Keratinocyte (primary cell): ENCODE measurements around the gene TP63. TPM values are rescaled to one million over a fixed set of nuclear protein-coding genes. Genes with fewer than 3 reads are reported as not detected.

ENCODE experiments used
- DNase-seq: peaks from one replicate; pipeline ENCODE4 v3.0.0-alpha.2; 2011; ENCODE audit warnings: low read depth, missing footprints, low spot score
- FAIRE-seq: peaks from 2 replicates; lab custom pipeline; 2011; peaks lifted over from hg19 to GRCh38; lab: Jason Lieb, UNC
- H2AFZ ChIP-seq: 2 replicates; pipeline ENCODE4 v1.6.0; 2012; ENCODE audit warnings: low read length, control low read depth, inconsistent platforms; ENCODE audit not compliant: control insufficient read depth
- H3K27ac ChIP-seq: 2 replicates; pipeline ENCODE4 v1.5.1; 2011; ENCODE audit warnings: low read length; ENCODE audit not compliant: control insufficient read depth, insufficient read depth
- H3K27me3 ChIP-seq: 3 replicates; pipeline ENCODE4 v1.6.0; 2011; ENCODE audit warnings: low read length; ENCODE audit not compliant: control insufficient read depth, insufficient read depth; ENCODE audit errors: extremely low read depth
- H3K36me3 ChIP-seq, 2 experiments: 2 replicates in 1 of 2; 3 replicates in 1 of 2; pipeline ENCODE4 v1.5.1; 2011; ENCODE audit warnings: low read length in 2 of 2, mild to moderate bottlenecking in 1 of 2; ENCODE audit not compliant: control insufficient read depth in 2 of 2, insufficient read depth in 2 of 2; ENCODE audit errors: extremely low read depth in 1 of 2
- H3K4me1 ChIP-seq: 3 replicates; pipeline ENCODE4 v1.5.1; 2011; ENCODE audit warnings: low read length; ENCODE audit not compliant: control insufficient read depth, insufficient read depth; ENCODE audit errors: extremely low read depth
- H3K4me2 ChIP-seq: 3 replicates; pipeline ENCODE4 v1.6.0; 2011; ENCODE audit warnings: low read depth, low read length; ENCODE audit not compliant: control insufficient read depth, insufficient read depth; ENCODE audit errors: extremely low read depth
- H3K4me3 ChIP-seq, 3 experiments: fragments of 200-600 bp in 1 of 3; sonication (generic) in 1 of 3; 2 replicates in 2 of 3; 3 replicates in 1 of 3; pipeline ENCODE4 v1.5.1; 2011 to 2016; ENCODE audit warnings: low read length in 3 of 3, mild to moderate bottlenecking in 3 of 3, control low read depth in 2 of 3, inconsistent platforms in 1 of 3, low read depth in 1 of 3, mixed read lengths in 1 of 3, mixed run types in 1 of 3, moderate library complexity in 1 of 3; ENCODE audit not compliant: control insufficient read depth in 2 of 3, insufficient read depth in 2 of 3; ENCODE audit errors: extremely low read depth in 1 of 3
- H3K79me2 ChIP-seq: 2 replicates; pipeline ENCODE4 v1.6.0; 2012; ENCODE audit warnings: low read length; ENCODE audit not compliant: control insufficient read depth, insufficient read depth
- H3K9ac ChIP-seq: 3 replicates; pipeline ENCODE4 v1.6.0; 2011; ENCODE audit warnings: low read length; ENCODE audit not compliant: control insufficient read depth, insufficient read depth; ENCODE audit errors: extremely low read depth
- H3K9me1 ChIP-seq: 3 replicates; pipeline ENCODE4 v1.6.0; 2011; ENCODE audit warnings: low read length; ENCODE audit not compliant: control insufficient read depth, insufficient read depth; ENCODE audit errors: extremely low read depth
- H3K9me3 ChIP-seq: 2 replicates; pipeline ENCODE4 v1.5.1; 2012; ENCODE audit warnings: low read depth, low read length; ENCODE audit not compliant: control insufficient read depth
- H4K20me1 ChIP-seq: 3 replicates; pipeline ENCODE4 v1.6.0; 2011; ENCODE audit warnings: low read length; ENCODE audit not compliant: control insufficient read depth, insufficient read depth; ENCODE audit errors: extremely low read depth
- CTCF ChIP-seq, 3 experiments: IDR thresholded peaks in 1 of 3; conservative IDR thresholded peaks in 1 of 3; optimal IDR thresholded peaks in 1 of 3; 2 replicates in 2 of 3; 3 replicates in 1 of 3; pipeline versions ENCODE3 to v1.5.1; 2011; ENCODE audit warnings: low read length in 3 of 3, mild to moderate bottlenecking in 3 of 3, moderate library complexity in 2 of 3, control low read depth in 1 of 3, inconsistent platforms in 1 of 3; ENCODE audit not compliant: insufficient read depth in 2 of 3; ENCODE audit errors: extremely low read depth in 1 of 3
- EZH2 ChIP-seq: IDR thresholded peaks from one replicate; pipeline ENCODE4 v1.6.1; 2012; ENCODE audit warnings: inconsistent platforms, mild to moderate bottlenecking, low read length, moderate library complexity
- dilution Hi-C: fragments of 300-500 bp; cut with MboI; formaldehyde crosslinking; loops from one replicate; pipeline ENCODE4 v1.7.0; 2020; ENCODE audit warnings: low sequenced_read_pairs; ENCODE audit not compliant: extremely low pct_ligation_motif_present
- polyA plus RNA-seq, 5 experiments: library from polyadenylated mRNA; depleted of rRNA in 3 of 5; stranded (reverse) in 3 of 5; stranded (forward) in 1 of 5; unstranded in 1 of 5; fragments of >200 nt; gene quantifications; 1 replicate in 1 of 5; 2 replicates in 3 of 5; 3 replicates in 1 of 5; pipeline versions ENCODE4 v1.2.1 to v1.2.3, GENCODE V29; 2011 to 2012; ENCODE audit warnings: missing spikeins in 2 of 5, low read depth in 1 of 5, low replicate concordance in 1 of 5

The TP63 gene
- polyA plus RNA-seq, 1 donor (not counting 4 experiments of a cell fraction or from before 2014, with no cell fraction given) = 214 TPM

- no peaks in the 10 kb centered on the region for H3K27me3 ChIP-seq
- DNase-seq (no peak), FAIRE-seq (no peak)
- no peak for TF ChIP-seq CTCF (optimal IDR thresholded peaks at IDR 0.05 in 1 of 3, IDR thresholded peaks at IDR 0.05 in 1 of 3, conservative IDR thresholded peaks at IDR 0.05 in 1 of 3; ENCODE audit: extremely low read depth in 1 of 3, insufficient read depth in 2 of 3, low read length in 3 of 3)
- TF ChIP-seq EZH2 = no peak
- peak overlapping the region in 1 of 3 experiments; percentile 3 for H3K4me3 ChIP-seq
- H3K9me3 ChIP-seq = no peaks in the 10 kb centered on the region
- H3K79me2 ChIP-seq = no peaks in the 10 kb centered on the region
- H3K36me3 ChIP-seq = no peaks in the 10 kb centered on the region
- peak overlapping the region; percentile 99 for H3K27ac ChIP-seq
- H3K9ac ChIP-seq = peak overlapping the region; percentile 76
- no peak overlapping the region for H2AFZ ChIP-seq
- peak overlapping the region; percentile 75 for H3K4me2 ChIP-seq
- no peaks in the 10 kb centered on the region for H3K9me1 ChIP-seq
- dilution Hi-C loops = no loop called here
- peaks cover 55% of the 10 kb centered on the region for H3K4me1 ChIP-seq
- H4K20me1 ChIP-seq = no peaks in the 10 kb centered on the region
Observed at GRCh38 chr3:189909139-189909538, 277.9 kb downstream of the TP63 start.

GRCh38 chr3:189909573-189909972 is 278.4 kb downstream of the TP63 start:
- no peaks in the 10 kb centered on the region for H3K9me1 ChIP-seq
- peak overlapping the region; percentile 76 for H3K9ac ChIP-seq
- H4K20me1 ChIP-seq = no peaks in the 10 kb centered on the region
- H3K4me3 ChIP-seq = no peak overlapping the region
- H3K36me3 ChIP-seq = no peaks in the 10 kb centered on the region
- dilution Hi-C loops = no loop called here
- H3K79me2 ChIP-seq = no peaks in the 10 kb centered on the region
- FAIRE-seq (peak; percentile 84), DNase-seq (peak; percentile 81)
- peak overlapping the region; percentile 99 for H3K27ac ChIP-seq
- no peak for TF ChIP-seq CTCF (optimal IDR thresholded peaks at IDR 0.05 in 1 of 3, IDR thresholded peaks at IDR 0.05 in 1 of 3, conservative IDR thresholded peaks at IDR 0.05 in 1 of 3; ENCODE audit: extremely low read depth in 1 of 3, insufficient read depth in 2 of 3, low read length in 3 of 3)
- TF ChIP-seq EZH2 = no peak
- H3K27me3 ChIP-seq = no peaks in the 10 kb centered on the region
- H3K4me2 ChIP-seq = peak overlapping the region; percentile 75
- no peaks in the 10 kb centered on the region for H3K9me3 ChIP-seq
- H3K4me1 ChIP-seq = peaks cover 60% of the 10 kb centered on the region
- no peak overlapping the region for H2AFZ ChIP-seq
